H1 (cell line): ENCODE data around the gene TDRD5. TPM values are rescaled to one million over a fixed set of nuclear protein-coding genes. Genes with fewer than 3 reads are reported as not detected.

ENCODE experiments used
- CTCF ChIA-PET: fragments of 300-600 bp; sonication (Branson Sonifier 250); formaldehyde crosslinking; loops from one replicate; lab custom pipeline; 2021; ENCODE audit not compliant: partially characterized antibody; lab: Charles Lee
- POLR2A ChIA-PET: fragments of 300-600 bp; sonication (Branson Sonifier 250); formaldehyde crosslinking; loops from one replicate; lab custom pipeline; 2021; ENCODE audit warnings: inconsistent platforms; ENCODE audit not compliant: partially characterized antibody; lab: Charles Lee
- DNase-seq, 2 experiments: peaks; one replicate each; pipeline versions ENCODE4 v3.0.0 to v3.0.0-alpha.2; 2010 to 2022; ENCODE audit warnings: low spot score in 2 of 2, low read depth in 1 of 2, mixed read lengths in 1 of 2
- FAIRE-seq: peaks from 2 replicates; lab custom pipeline; 2011; peaks lifted over from hg19 to GRCh38; lab: Jason Lieb, UNC
- H2AFZ ChIP-seq: 2 replicates; pipeline ENCODE4 v1.8.1; 2012; ENCODE audit warnings: low read length, inconsistent platforms
- H2AK5ac ChIP-seq: 2 replicates; pipeline ENCODE4 v1.6.1; 2013; ENCODE audit warnings: low read depth, low read length
- H2BK120ac ChIP-seq: replicated peaks from 2 replicates; pipeline ENCODE3; 2013; ENCODE audit warnings: low read depth, low read length, inconsistent platforms
- H2BK12ac ChIP-seq: 2 replicates; pipeline ENCODE4 v1.6.1; 2013; ENCODE audit warnings: low read depth, low read length
- H2BK15ac ChIP-seq: 2 replicates; pipeline ENCODE4 v1.6.1; 2013; ENCODE audit warnings: low read length
- H2BK20ac ChIP-seq: 2 replicates; pipeline ENCODE4 v1.6.1; 2013; ENCODE audit warnings: low read length
- H2BK5ac ChIP-seq: 2 replicates; pipeline ENCODE4 v1.6.1; 2013; ENCODE audit warnings: low read depth, low read length
- H3K14ac ChIP-seq: 2 replicates; pipeline ENCODE4 v1.6.1; 2013; ENCODE audit warnings: inconsistent platforms; ENCODE audit not compliant: insufficient read length
- H3K18ac ChIP-seq: 2 replicates; pipeline ENCODE4 v1.6.1; 2013; ENCODE audit warnings: low read length; ENCODE audit errors: extremely low read depth
- H3K23ac ChIP-seq: 2 replicates; pipeline ENCODE4 v1.6.1; 2013; ENCODE audit warnings: inconsistent platforms; ENCODE audit not compliant: insufficient read length
- H3K23me2 ChIP-seq: 2 replicates; pipeline ENCODE4 v1.6.1; 2013; ENCODE audit warnings: low read depth, low read length
- H3K27ac ChIP-seq: 2 replicates; pipeline ENCODE4 v1.6.1; 2011; ENCODE audit warnings: low read depth, low read length, inconsistent platforms
- H3K27me3 ChIP-seq, 4 experiments: replicated peaks in 1 of 4; 1 replicate in 1 of 4; 2 replicates in 3 of 4; pipeline versions ENCODE4 v1.6.1 to v1.8.1; 2011 to 2013; ENCODE audit warnings: low read length in 3 of 4, mild to moderate bottlenecking in 3 of 4, inconsistent platforms in 2 of 4, mixed read lengths in 2 of 4, moderate library complexity in 1 of 4; ENCODE audit not compliant: control insufficient read depth in 3 of 4, insufficient read depth in 3 of 4; ENCODE audit errors: extremely low read depth in 1 of 4
- H3K36me3 ChIP-seq, 4 experiments: 2 replicates each; pipeline versions ENCODE4 v1.6.1 to v1.8.1; 2011 to 2013; ENCODE audit warnings: mild to moderate bottlenecking in 4 of 4, low read length in 3 of 4, moderate library complexity in 2 of 4, control low read depth in 1 of 4, inconsistent platforms in 1 of 4; ENCODE audit not compliant: insufficient read depth in 4 of 4, control insufficient read depth in 2 of 4
- H3K4ac ChIP-seq: replicated peaks from 2 replicates; pipeline ENCODE3; 2013; ENCODE audit warnings: low read length, low read depth, mixed read lengths, inconsistent platforms; ENCODE audit not compliant: insufficient read length
- H3K4me1 ChIP-seq, 4 experiments: replicated peaks in 1 of 4; 1 replicate in 1 of 4; 2 replicates in 3 of 4; pipeline versions ENCODE4 v1.6.1 to v1.8.1; 2011 to 2013; ENCODE audit warnings: low read length in 3 of 4, inconsistent platforms in 2 of 4, mixed read lengths in 1 of 4; ENCODE audit not compliant: insufficient read depth in 4 of 4, control insufficient read depth in 3 of 4
- H3K4me2 ChIP-seq, 2 experiments: 2 replicates each; pipeline versions ENCODE4 v1.6.1 to v1.8.1; 2011 to 2013; ENCODE audit warnings: low read depth in 2 of 2, low read length in 2 of 2, control low read depth in 1 of 2, inconsistent platforms in 1 of 2, mild to moderate bottlenecking in 1 of 2; ENCODE audit not compliant: insufficient read depth in 1 of 2
- H3K4me3 ChIP-seq, 4 experiments: fragments of 200-600, 300-600 bp in 1 of 4; sonication (generic), shearing (Covaris generic), sonication (Bioruptor Twin) in 1 of 4; 2 replicates each; pipeline versions ENCODE4 v1.5.1 to v1.8.1; 2011 to 2016; ENCODE audit warnings: low read length in 4 of 4, low read depth in 3 of 4, control low read depth in 2 of 4, inconsistent platforms in 2 of 4, mild to moderate bottlenecking in 2 of 4, mixed read lengths in 1 of 4, moderate library complexity in 1 of 4; ENCODE audit not compliant: insufficient read depth in 2 of 4; ENCODE audit errors: extremely low read depth in 1 of 4
- H3K56ac ChIP-seq: replicated peaks from 2 replicates; pipeline ENCODE3; 2013; ENCODE audit warnings: low read depth, mild to moderate bottlenecking, mixed read lengths, low read length, inconsistent platforms; ENCODE audit not compliant: insufficient read length
- H3K79me1 ChIP-seq: 2 replicates; pipeline ENCODE4 v1.6.1; 2013; ENCODE audit warnings: low read depth, low read length, control low read depth
- H3K79me2 ChIP-seq, 2 experiments: 2 replicates each; pipeline versions ENCODE4 v1.6.1 to v1.8.1; 2012 to 2013; ENCODE audit warnings: low read length in 2 of 2, mild to moderate bottlenecking in 2 of 2, inconsistent platforms in 1 of 2; ENCODE audit not compliant: insufficient read depth in 2 of 2, control insufficient read depth in 1 of 2
- H3K9ac ChIP-seq, 4 experiments: replicated peaks in 1 of 4; 1 replicate in 1 of 4; 2 replicates in 3 of 4; pipeline versions ENCODE4 v1.6.1 to v1.8.1; 2011 to 2013; ENCODE audit warnings: low read depth in 3 of 4, low read length in 3 of 4, control low read depth in 2 of 4, mild to moderate bottlenecking in 2 of 4, moderate library complexity in 2 of 4, inconsistent platforms in 1 of 4; ENCODE audit errors: extremely low read depth in 1 of 4
- H3K9me3 ChIP-seq, 2 experiments: 2 replicates each; pipeline versions ENCODE4 v1.6.1 to v1.8.1; 2012 to 2013; ENCODE audit warnings: mild to moderate bottlenecking in 2 of 2, moderate library complexity in 2 of 2, control low read depth in 1 of 2, inconsistent platforms in 1 of 2, low read depth in 1 of 2, low read length in 1 of 2, mixed read lengths in 1 of 2; ENCODE audit not compliant: insufficient read depth in 2 of 2
- H4K20me1 ChIP-seq, 2 experiments: replicated peaks in 1 of 2; 2 replicates each; pipeline versions ENCODE3 to v1.8.1; 2011 to 2013; ENCODE audit warnings: inconsistent platforms in 2 of 2, low read length in 2 of 2, mild to moderate bottlenecking in 1 of 2; ENCODE audit not compliant: insufficient read depth in 2 of 2, control insufficient read depth in 1 of 2
- H4K5ac ChIP-seq: 2 replicates; pipeline ENCODE4 v1.6.1; 2013; ENCODE audit warnings: low read length, low read depth, mixed read lengths, inconsistent platforms; ENCODE audit not compliant: insufficient read length
- H4K8ac ChIP-seq: 2 replicates; pipeline ENCODE4 v1.8.0; 2013; ENCODE audit warnings: mild to moderate bottlenecking, moderate library complexity, low read length, inconsistent platforms; ENCODE audit not compliant: insufficient read depth; ENCODE audit errors: extremely low read depth
- H4K91ac ChIP-seq: replicated peaks from 2 replicates; pipeline ENCODE3; 2013; ENCODE audit warnings: low read length, mixed read lengths, inconsistent platforms; ENCODE audit not compliant: insufficient read length
- BCL11A ChIP-seq, 2 experiments: IDR thresholded peaks; one replicate each; pipeline ENCODE4 v1.6.1; 2011; ENCODE audit warnings: low read depth in 2 of 2, low read length in 2 of 2, mild to moderate bottlenecking in 2 of 2
- CBX8 ChIP-seq: fragments of 300-800, 300-1000 bp; sonication (generic); IDR thresholded peaks from 2 replicates; pipeline ENCODE4 v1.7.1; 2016; ENCODE audit warnings: low read depth, low read length, borderline replicate concordance
- CTBP2 ChIP-seq: IDR thresholded peaks from 2 replicates; pipeline ENCODE4 v1.7.0; 2011; ENCODE audit warnings: borderline replicate concordance, mild to moderate bottlenecking, moderate library complexity, mixed read lengths, low read length; ENCODE audit not compliant: insufficient read depth, insufficient read length
- FOSL1 ChIP-seq: IDR thresholded peaks from 2 replicates; pipeline ENCODE4 v1.6.1; 2011; ENCODE audit warnings: mild to moderate bottlenecking, low read depth, low read length, moderate library complexity; ENCODE audit not compliant: insufficient read depth
- SP1 ChIP-seq: IDR thresholded peaks from 2 replicates; pipeline ENCODE4 v1.6.1; 2011; ENCODE audit warnings: low read depth, low read length
- TAF1 ChIP-seq: IDR thresholded peaks from 2 replicates; pipeline ENCODE4 v1.6.1; 2011; ENCODE audit warnings: mild to moderate bottlenecking, low read depth, low read length
- WGBS, 2 experiments: shearing (Covaris generic) in 1 of 2; methylation state at CpG; one replicate each; pipeline versions ENCODE4 v1.1.6 to v1.1.7; 2013 to 2015; ENCODE audit warnings: low lambda C conversion rate in 2 of 2, mixed read lengths in 2 of 2, inconsistent platforms in 1 of 2, low coverage in 1 of 2, missing lambda C conversion rate in 1 of 2; ENCODE audit not compliant: insufficient replicate concordance in 2 of 2, insufficient coverage in 1 of 2, insufficient read length in 1 of 2; ENCODE audit errors: extremely low coverage in 1 of 2, missing lambda C conversion rate in 1 of 2; 5-methylcytosine and 5-hydroxymethylcytosine counted together
- polyA plus RNA-seq, 7 experiments: library from polyadenylated mRNA; depleted of rRNA in 3 of 7; stranded (reverse) in 5 of 7; unstranded in 2 of 7; fragments of >200 nt in 5 of 7; fragments of 200-250 nt in 2 of 7; gene quantifications; 1 replicate in 5 of 7; 2 replicates in 1 of 7; 4 replicates in 1 of 7; pipeline versions ENCODE4 v1.2.1 to v1.2.3, GENCODE V29; 2011 to 2013; ENCODE audit warnings: missing spikeins in 2 of 7, mixed read lengths in 2 of 7
- total RNA-seq: library from RNA; stranded (reverse); fragmentation: NEBNext Ultra II Directional; extraction: Animal tissue kit (Norgen Biotek cat#: 25700); gene quantifications from 2 replicates; pipeline ENCODE4 v1.2.1, GENCODE V29; 2021

TDRD5 gene
- total and polyA plus RNA-seq, 2 of the 8 experiments (the other 6 are each of a cell fraction or from before 2014, with no cell fraction given) = 0.53 to 1.4 TPM

DNA sequence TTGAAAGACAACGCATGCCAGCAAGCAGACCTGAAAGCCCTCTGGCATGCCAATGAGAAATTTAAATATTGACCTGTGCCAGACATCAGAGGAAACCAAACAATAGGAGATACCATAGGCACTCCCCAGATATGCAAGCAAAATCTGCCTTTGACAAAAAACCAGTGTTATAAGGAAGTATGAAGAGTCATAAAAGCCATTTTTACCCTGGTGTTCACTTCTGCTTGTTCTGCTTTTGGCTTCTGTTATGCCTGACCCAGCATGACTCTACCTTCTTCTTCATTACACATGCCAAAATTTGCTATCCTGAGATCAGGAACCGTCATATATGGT lies 42.3 kb upstream of the TDRD5 start:
- Histone ChIP-seq H3K18ac (no peak overlapping the region), H3K4me1 (no peaks in the 10 kb centered on the region; a peak in 2 of 7 replicates), H3K79me1 (no peaks in the 10 kb centered on the region), H3K79me2 (no peaks in the 10 kb centered on the region), H4K20me1 (no peaks in the 10 kb centered on the region), H3K27me3 (no peaks in the 10 kb centered on the region; a peak in 1 of 7 replicates), H2BK20ac (no peak overlapping the region), H4K91ac (no peak overlapping the region), H3K14ac (no peak overlapping the region), H2BK15ac (no peak overlapping the region), H3K23ac (no peak overlapping the region), H3K36me3 (no peaks in the 10 kb centered on the region), H3K4ac (no peak overlapping the region), H2AFZ (no peak overlapping the region), H3K27ac (no peak overlapping the region), H4K5ac (no peak overlapping the region), H2BK12ac (no peak overlapping the region), H2BK120ac (no peak overlapping the region), H3K9ac (no peak overlapping the region), H3K9me3 (no peaks in the 10 kb centered on the region; a peak in 1 of 4 replicates), H2BK5ac (no peak overlapping the region), H3K56ac (no peak overlapping the region), H3K4me3 (no peak overlapping the region), H4K8ac (no peak overlapping the region), H2AK5ac (no peak overlapping the region), H3K4me2 (no peak overlapping the region), H3K23me2 (no peaks in the 10 kb centered on the region)
- FAIRE-seq (no peak), DNase-seq (no peak)
- CTCF ChIA-PET = interaction anchor here (0.5 kb wide), 1 partner anchor 220 kb away, joined by 3 read pairs; no protein-coding TSS in a partner anchor
- POLR2A ChIA-PET = no interaction called here
- 89% methylated on average over 2 of the region's 2 CpGs; no CpG with 5 or more reads in 1 of the 2 experiments for WGBS, 2 experiments
- TF ChIP-seq SP1 (no peak), CTBP2 (no peak), TAF1 (no peak), FOSL1 (no peak), BCL11A (IDR thresholded peaks at IDR 0.05; ENCODE audit: low read depth in 2 of 2, low read length in 2 of 2) (no peak), CBX8 (no peak)
